Right lobe of liver (tissue), 4 donors: ENCODE measurements around the gene REEP5.

Experiments used
- CTCF ChIP-seq, 4 donors: fragments of 200-600 bp in 3 of 4; fragments of 450-650 bp in 1 of 4; IDR thresholded peaks; one replicate each; pipeline versions ENCODE4 v1.5.1 to v1.8.0; 2016 to 2022; ENCODE audit warnings: antibody characterized with exemption in 4 of 4, mild to moderate bottlenecking in 2 of 4
- POLR2A ChIP-seq: fragments of 450-650 bp; IDR thresholded peaks from one replicate; pipeline ENCODE4 v1.6.1; 2017; ENCODE audit warnings: antibody characterized with exemption, mild to moderate bottlenecking
- donor health status: DM: no; HTN: no; CAD: no.
- donor health status: DM: no; HTN: no; CAD: no.
- donor health status: DM: no; HTN: yes; CAD: no.

DNA sequence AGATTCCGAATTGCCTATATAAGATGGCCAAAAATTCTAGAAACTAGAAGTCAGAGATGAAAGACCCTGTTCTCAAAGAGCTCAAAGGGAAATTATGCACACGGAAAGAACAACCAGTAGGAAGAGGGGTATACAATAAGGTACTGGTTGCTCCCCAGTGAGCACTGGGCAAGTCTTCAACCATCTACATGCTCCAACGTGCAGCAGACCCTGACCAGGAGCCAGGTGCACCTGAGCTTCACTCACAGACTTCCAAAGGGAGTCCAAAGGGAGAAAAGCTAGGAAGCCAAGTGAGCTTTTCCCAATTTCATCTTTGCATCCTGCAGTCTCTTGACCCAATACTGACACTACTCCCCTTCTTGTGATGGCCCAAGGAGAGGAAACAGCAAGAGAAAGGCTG, 3.9 kb downstream of the REEP5 start:
- TF ChIP-seq CTCF (IDR thresholded peaks at IDR 0.05) = no peak
- TF ChIP-seq POLR2A = no peak
